Activated CD4-positive, alpha-beta T cell treated with anti-CD3 and anti-CD28 coated beads, Interleukin-2, amount 10 ng/mL, durations not matched to agents 7 days and 5 days (primary cell): ENCODE results near the gene MPP1. TPM values are rescaled to one million over a fixed set of nuclear protein-coding genes. Genes with fewer than 3 reads are reported as not detected.
"Not testable (repeated sequence)": the region's sequence is repeated elsewhere in the genome, so short reads cannot be mapped to it uniquely, and the experiment has no call there.

Source experiments
- CTCF ChIA-PET: fragments of 350-600 bp; sonication (Branson Sonifier 250); formaldehyde crosslinking; loops from one replicate; lab custom pipeline; 2021; ENCODE audit warnings: antibody characterized with exemption; lab: Charles Lee
- POLR2A ChIA-PET: fragments of 350-600 bp; sonication (Branson Sonifier 250); formaldehyde crosslinking; loops from one replicate; lab custom pipeline; 2021; ENCODE audit warnings: antibody characterized with exemption; lab: Charles Lee
- DNase-seq: peaks from one replicate; pipeline ENCODE4 v3.0.0-alpha.2; 2020
- H3K27ac Mint-ChIP-seq: one replicate; pipeline ENCODE4 v1.8.0; 2021; ENCODE audit warnings: mild to moderate bottlenecking, moderate library complexity, mixed read lengths
- H3K27me3 Mint-ChIP-seq: one replicate; pipeline ENCODE4 v1.8.0; 2021; ENCODE audit warnings: mixed read lengths
- H3K36me3 Mint-ChIP-seq: one replicate; pipeline ENCODE4 v1.8.0; 2021; ENCODE audit warnings: low read depth, mixed read lengths
- H3K4me1 Mint-ChIP-seq: one replicate; pipeline ENCODE4 v1.8.0; 2021; ENCODE audit warnings: mixed read lengths
- H3K4me3 Mint-ChIP-seq: one replicate; pipeline ENCODE4 v1.8.0; 2021; ENCODE audit warnings: mild to moderate bottlenecking, moderate library complexity, mixed read lengths
- H3K9me3 Mint-ChIP-seq: one replicate; pipeline ENCODE4 v1.8.0; 2021; ENCODE audit warnings: mixed read lengths
- total RNA-seq, 2 experiments: library from RNA; stranded (reverse); gene quantifications; one replicate each; pipeline ENCODE4 v1.2.3, GENCODE V29; 2021

MPP1 gene
- total RNA-seq, 2 experiments from 2014 or later: 45.0 to 48.6 TPM

GRCh38 chrX:154822029-154822428 is 16.7 kb upstream of the MPP1 start:
- H3K27me3 Mint-ChIP-seq: peaks cover 3% of the 10 kb centered on the region
- H3K4me1 Mint-ChIP-seq: peaks cover 3% of the 10 kb centered on the region
- no peaks in the 10 kb centered on the region for H3K36me3 Mint-ChIP-seq
- no peak overlapping the region for H3K27ac Mint-ChIP-seq
- ChIA-PET CTCF (interaction anchor here (1.1 to 1.7 kb wide), 2 partner anchors 11 to 17 kb away, joined by 4 read pairs; partner anchors contain the start of gene MPP1), POLR2A (no interaction called here)
- H3K9me3 Mint-ChIP-seq: no peaks in the 10 kb centered on the region
- no peak overlapping the region for H3K4me3 Mint-ChIP-seq
- no peak for DNase-seq

DNA sequence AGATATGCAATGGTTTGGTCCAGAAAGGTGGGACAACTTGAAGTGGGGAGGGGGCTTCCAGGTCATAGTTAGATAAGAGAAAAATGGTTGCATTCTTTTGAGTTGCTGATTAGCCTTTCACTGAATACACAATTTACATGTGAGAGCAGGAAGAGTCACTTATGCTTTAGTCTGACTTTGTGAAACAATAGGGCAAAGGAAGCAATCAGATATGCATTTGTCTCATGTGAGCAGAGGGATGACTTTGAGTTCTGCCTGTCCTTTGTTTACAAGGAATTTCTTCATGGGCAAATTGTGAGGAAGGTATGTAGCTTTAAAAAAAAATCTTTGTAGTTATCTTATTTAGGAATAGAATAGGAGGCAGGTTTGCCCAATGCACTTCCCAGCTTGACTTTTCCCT is 16.2 kb upstream of the MPP1 start:
- CTCF ChIA-PET: interaction anchor here (1.7 kb wide), 1 partner anchor 17 kb away, joined by 4 read pairs; the partner anchor contains the start of gene MPP1
- Mint-ChIP-seq H3K27me3 (peaks cover 3% of the 10 kb centered on the region), H3K36me3 (no peaks in the 10 kb centered on the region), H3K4me3 (no peak overlapping the region), H3K9me3 (no peaks in the 10 kb centered on the region), H3K27ac (no peak overlapping the region), H3K4me1 (peaks cover 3% of the 10 kb centered on the region)
- DNase-seq: no peak
- POLR2A ChIA-PET: no interaction called here

DNA sequence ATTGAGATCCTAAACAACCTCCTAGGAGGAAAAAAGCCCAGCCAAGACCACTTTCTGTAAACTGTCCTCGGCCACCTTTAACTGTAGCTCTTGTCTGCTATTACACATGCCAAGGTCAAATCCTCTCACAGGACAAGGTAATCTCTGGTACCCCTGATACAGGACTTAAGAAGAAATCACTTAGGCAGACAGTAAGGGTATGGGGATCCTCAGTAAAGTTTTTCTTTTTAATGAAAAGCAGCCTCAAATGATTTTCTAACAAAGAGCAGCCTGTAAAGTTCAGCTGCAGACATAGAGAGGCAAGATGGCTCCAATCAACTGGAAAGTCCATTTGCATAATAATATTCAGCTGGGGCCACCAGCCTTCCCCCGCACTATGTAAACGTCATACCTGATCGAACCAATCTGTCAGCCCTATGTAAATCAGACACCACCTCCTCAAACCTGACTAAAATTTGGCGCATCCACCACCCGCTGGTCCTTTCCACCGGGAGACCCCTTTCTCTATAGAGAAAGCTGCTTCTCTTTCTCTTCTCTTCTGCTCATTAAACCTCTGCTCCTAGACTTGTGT is 14.6 kb upstream of the MPP1 start:
- CTCF ChIA-PET: no interaction called here

DNA sequence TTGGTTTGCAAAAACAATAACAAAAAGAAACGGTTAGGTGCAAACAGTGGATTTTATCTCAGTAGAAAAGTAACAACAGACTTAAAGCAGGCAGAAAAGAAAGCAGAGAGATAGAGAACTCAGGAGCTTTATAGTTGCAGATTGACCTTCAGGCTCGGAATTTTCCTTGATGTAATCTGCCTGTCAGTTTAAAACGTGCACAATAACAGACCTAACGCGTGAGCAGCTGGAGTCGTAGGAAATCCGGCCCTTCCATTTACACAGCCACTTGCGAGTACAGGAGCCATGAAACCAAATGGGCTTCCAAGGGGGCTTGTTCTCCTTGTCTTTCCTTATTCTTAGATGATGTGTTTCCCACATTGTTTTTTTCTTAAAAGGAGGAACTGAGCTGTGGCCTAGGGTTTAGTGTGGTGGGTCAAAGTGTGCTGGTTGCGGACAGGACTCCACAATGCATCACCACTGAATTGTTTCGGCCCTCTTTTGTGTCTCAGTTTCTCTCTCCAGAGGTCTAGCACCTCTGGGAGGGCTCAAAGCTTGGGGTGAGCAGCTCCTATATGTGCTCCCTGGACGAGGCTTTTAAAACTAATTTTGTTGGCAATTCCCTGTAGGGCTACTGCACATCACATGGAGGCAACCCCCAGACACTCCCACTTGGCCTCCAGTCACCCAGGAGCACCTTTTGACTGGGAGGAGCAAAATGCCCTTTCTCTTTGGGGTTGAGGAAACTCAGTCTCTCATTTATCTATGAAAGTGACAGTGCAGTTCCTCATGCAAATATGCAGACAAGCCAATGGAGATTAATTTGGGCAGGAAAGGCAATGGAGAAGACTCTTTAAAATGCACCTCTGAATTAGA is 13.9 kb upstream of the MPP1 start:
- POLR2A ChIA-PET: no interaction called here
- CTCF ChIA-PET: interaction anchor here (1.5 kb wide), 1 partner anchor 70 kb away, joined by 4 read pairs; no protein-coding TSS in a partner anchor

More for the DNA sequence above, 14.6 kb upstream of the MPP1 start:
- Mint-ChIP-seq H3K4me1 (peaks cover 3% of the 10 kb centered on the region), H3K4me3 (no peak overlapping the region), H3K27me3 (peaks cover 4% of the 10 kb centered on the region), H3K36me3 (no peaks in the 10 kb centered on the region), H3K27ac (no peak overlapping the region), H3K9me3 (no peaks in the 10 kb centered on the region)
- no peak for DNase-seq
- POLR2A ChIA-PET: no interaction called here

GRCh38 chrX:154817048-154817618 is 11.8 kb upstream of the MPP1 start:
- DNase-seq, H3K36me3 Mint-ChIP-seq, H3K27ac Mint-ChIP-seq, POLR2A ChIA-PET, H3K4me3 Mint-ChIP-seq, H3K4me1 Mint-ChIP-seq, H3K9me3 Mint-ChIP-seq: not testable (repeated sequence)
- peaks cover 15% of the 10 kb centered on the region for H3K27me3 Mint-ChIP-seq
- CTCF ChIA-PET: interaction anchor here (0.6 to 1.0 kb wide), 2 partner anchors 12 to 123 kb away, joined by 3 read pairs; partner anchors contain the start of gene MPP1

More for the DNA sequence above, 13.9 kb upstream of the MPP1 start:
- no peak for DNase-seq
- H3K4me3 Mint-ChIP-seq: no peak overlapping the region
- no peaks in the 10 kb centered on the region for H3K9me3 Mint-ChIP-seq
- H3K27ac Mint-ChIP-seq: no peak overlapping the region
- H3K27me3 Mint-ChIP-seq: peaks cover 9% of the 10 kb centered on the region
- peaks cover 3% of the 10 kb centered on the region for H3K4me1 Mint-ChIP-seq
- H3K36me3 Mint-ChIP-seq: no peaks in the 10 kb centered on the region

DNA sequence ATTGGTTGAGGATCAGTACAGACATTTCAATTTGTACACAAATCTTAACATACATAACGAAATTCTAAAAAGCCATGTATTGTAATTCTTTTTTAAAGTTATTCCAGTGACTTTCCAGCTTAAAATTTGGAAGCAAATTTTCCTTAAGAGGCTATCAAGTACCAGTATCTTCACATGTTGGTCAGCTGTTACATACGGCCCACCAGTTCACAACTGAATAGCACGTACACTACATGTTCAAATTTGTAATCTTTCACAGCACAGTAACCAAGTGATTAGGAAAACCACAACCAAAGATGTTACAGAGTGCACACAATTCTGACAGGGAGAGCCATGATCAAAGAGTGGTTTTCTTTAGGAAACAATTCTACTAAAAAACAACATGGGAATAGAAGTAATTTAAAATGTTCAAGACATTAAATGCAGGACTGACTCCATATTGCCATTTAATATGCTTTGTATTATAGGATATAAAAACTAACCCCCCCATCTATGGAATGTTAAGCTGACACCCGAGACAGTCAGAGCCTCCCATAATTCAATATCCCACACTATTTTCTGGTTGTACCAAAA is 11.1 kb upstream of the MPP1 start:
- POLR2A ChIA-PET: interaction anchor here (0.6 kb wide), 1 partner anchor 35 kb away, joined by 3 read pairs; no protein-coding TSS in a partner anchor
- H3K9me3 Mint-ChIP-seq, H3K4me1 Mint-ChIP-seq, H3K36me3 Mint-ChIP-seq, H3K27ac Mint-ChIP-seq, CTCF ChIA-PET, DNase-seq, H3K4me3 Mint-ChIP-seq: not testable (repeated sequence)
- peaks cover 14% of the 10 kb centered on the region for H3K27me3 Mint-ChIP-seq

GRCh38 chrX:154815274-154815818 is 10.1 kb upstream of the MPP1 start:
- ChIA-PET POLR2A (no interaction called here), CTCF (no interaction called here)
- Mint-ChIP-seq H3K9me3 (no peaks in the 10 kb centered on the region), H3K4me3 (no peak overlapping the region), H3K27ac (no peak overlapping the region), H3K4me1 (no peaks in the 10 kb centered on the region), H3K27me3 (peaks cover 12% of the 10 kb centered on the region), H3K36me3 (no peaks in the 10 kb centered on the region)
- no peak for DNase-seq

DNA sequence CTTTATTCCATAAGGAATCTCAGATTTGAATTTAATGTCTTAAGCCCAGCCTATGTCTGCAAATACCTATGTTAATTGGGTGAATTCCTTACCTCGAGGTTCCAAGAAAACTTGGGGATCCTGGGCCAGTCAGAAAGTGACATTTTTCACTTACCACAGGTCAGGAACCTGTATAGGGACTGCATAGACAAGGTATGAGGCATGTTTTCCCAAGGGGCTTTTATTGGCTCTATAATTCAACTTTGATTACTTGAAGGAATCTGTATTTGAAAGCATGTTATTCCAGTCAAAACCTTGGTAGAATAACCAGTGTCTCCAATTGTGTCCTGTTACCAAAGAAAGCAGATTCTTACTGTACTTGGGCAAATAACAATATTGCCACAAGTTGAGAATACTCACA is 8.5 kb upstream of the MPP1 start:
- Mint-ChIP-seq H3K9me3 (no peaks in the 10 kb centered on the region), H3K27me3 (peaks cover 12% of the 10 kb centered on the region), H3K27ac (no peak overlapping the region), H3K36me3 (no peaks in the 10 kb centered on the region), H3K4me3 (no peak overlapping the region), H3K4me1 (peaks cover 10% of the 10 kb centered on the region)
- DNase-seq: no peak
- ChIA-PET CTCF (no interaction called here), POLR2A (no interaction called here)

DNA sequence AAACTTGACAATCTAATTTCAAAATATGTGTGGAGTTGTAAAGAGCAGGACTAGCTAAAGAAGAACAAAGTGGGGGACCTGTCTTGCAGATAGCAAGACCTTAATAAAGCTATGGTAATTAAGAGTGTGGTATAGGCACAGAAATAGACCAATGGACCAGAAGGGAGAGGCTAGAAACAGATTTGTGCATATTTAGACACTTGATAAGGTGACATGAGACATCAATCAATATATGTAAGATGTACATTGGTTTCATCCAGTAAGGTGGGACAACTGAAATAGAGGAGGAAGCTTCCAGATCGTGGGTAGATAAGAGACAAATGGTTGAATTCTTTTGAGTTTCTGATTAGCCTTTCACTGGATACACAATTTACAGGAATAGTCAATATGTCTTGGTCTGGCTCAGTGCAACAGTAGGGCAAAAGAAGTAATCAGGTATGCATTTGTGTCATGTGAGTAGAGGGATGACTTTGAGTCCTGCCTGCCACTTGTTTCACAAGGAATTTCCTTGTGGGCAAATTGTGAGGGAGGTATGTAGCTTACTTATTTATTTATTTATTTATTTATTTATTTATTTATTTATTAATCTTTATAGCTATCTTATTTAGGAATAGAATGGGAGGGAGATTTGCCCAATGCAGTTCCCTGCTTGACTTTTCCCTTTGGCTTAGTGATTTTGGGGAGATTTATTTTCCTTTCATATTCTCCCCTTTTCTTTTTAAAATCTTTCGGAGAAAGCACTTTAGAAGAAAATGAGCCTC is 7.2 kb upstream of the MPP1 start:
- Mint-ChIP-seq H3K4me1 (peaks cover 10% of the 10 kb centered on the region), H3K27ac (no peak overlapping the region), H3K4me3 (no peak overlapping the region), H3K9me3 (no peaks in the 10 kb centered on the region), H3K27me3 (peaks cover 14% of the 10 kb centered on the region), H3K36me3 (no peaks in the 10 kb centered on the region)
- DNase-seq: no peak
- POLR2A ChIA-PET: no interaction called here
- CTCF ChIA-PET: interaction anchor here (0.8 to 1.6 kb wide), 6 partner anchors 18 to 51 kb away, joined by 3 to 5 read pairs (median 4); partner anchors contain the start of genes DKC1 and SMIM9

DNA sequence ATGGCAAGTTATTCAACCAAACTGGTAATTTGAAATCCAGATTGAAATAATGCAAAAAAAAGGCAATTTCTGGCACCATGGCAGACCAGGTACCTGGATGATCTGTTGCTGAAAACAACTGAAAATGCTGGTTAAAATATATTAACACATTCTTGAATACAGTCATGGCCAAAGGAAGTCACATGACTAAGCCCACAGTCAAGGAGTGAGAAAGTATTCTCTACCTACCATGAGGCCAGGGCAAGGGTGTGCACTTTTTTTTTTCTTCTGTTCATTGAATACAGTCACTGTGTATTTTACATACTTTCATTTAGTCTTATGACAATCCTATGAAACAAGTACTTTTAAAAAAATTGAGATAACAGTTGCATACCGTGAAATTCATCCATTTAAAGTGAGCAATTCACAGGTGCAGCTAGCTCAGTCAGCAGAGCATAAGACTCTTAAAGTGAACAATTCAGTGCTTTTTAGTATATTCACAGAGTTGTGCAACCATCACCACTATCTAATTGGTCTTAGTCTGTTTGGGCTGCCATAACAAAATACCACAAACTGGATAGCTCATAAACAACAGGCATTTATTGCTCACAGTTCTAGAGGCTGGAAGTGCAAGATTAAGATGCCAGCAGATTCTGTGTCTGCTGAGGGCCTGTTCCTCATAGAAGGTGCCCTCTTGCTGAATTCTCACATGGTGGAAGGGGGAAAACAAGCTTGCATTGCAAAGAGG is 4.8 kb upstream of the MPP1 start:
- ChIA-PET CTCF (interaction anchor here (0.6 kb wide), 1 partner anchor 48 kb away, joined by 3 read pairs; the partner anchor contains the start of gene DKC1), POLR2A (no interaction called here)
- Mint-ChIP-seq H3K36me3 (no peaks in the 10 kb centered on the region), H3K9me3 (no peaks in the 10 kb centered on the region), H3K4me3 (no peak overlapping the region), H3K27me3 (peaks cover 15% of the 10 kb centered on the region), H3K27ac (no peak overlapping the region), H3K4me1 (peaks cover 18% of the 10 kb centered on the region)
- DNase-seq: no peak

- Mint-ChIP-seq H3K9me3 (no peaks in the 10 kb centered on the region), H3K27me3 (peaks cover 5% of the 10 kb centered on the region), H3K4me1 (peaks cover 40% of the 10 kb centered on the region), H3K4me3 (no peak overlapping the region), H3K36me3 (no peaks in the 10 kb centered on the region), H3K27ac (no peak overlapping the region)
- no peak for DNase-seq
- CTCF ChIA-PET: no interaction called here
- POLR2A ChIA-PET: no interaction called here
Measured at GRCh38 chrX:154806837-154807501, 1.7 kb upstream of the MPP1 start.
